ENCODE measurements around the gene PNPLA3. TPM values are rescaled to one million over a fixed set of nuclear protein-coding genes. Genes with fewer than 3 reads are reported as not detected.

PNPLA3 gene
- total RNA-seq, 1 experiment from 2014 or later: 4.9 TPM

- intact Hi-C loops (cut with micrococcal nuclease; ENCODE audit: unreplicated experiment) (no loop called here), in situ Hi-C loops (cut with HindIII; ENCODE audit: low pct_unique_long_range_greater_than_20kb, low sequenced_read_pairs) (no loop called here)
- no peak for TF ChIP-seq CTCF (IDR thresholded peaks at IDR 0.05)
- no peak for TF ChIP-seq REST (IDR thresholded peaks at IDR 0.05; ENCODE audit: insufficient read depth in 1 of 2, low read depth in 2 of 2, low read length in 1 of 2)
- no peak for TF ChIP-seq SIN3A (IDR thresholded peaks at IDR 0.05; ENCODE audit: borderline replicate concordance, insufficient read depth, low read depth, low read length)
- TF ChIP-seq POLR2AphosphoS5 (IDR thresholded peaks at IDR 0.05; ENCODE audit: low read depth, low read length): no peak
- no peak for TF ChIP-seq TCF7L2 (IDR thresholded peaks at IDR 0.05; ENCODE audit: low read depth, low read length)
- Histone ChIP-seq H3K27ac (ENCODE audit: low read length) (no peak overlapping the region), H3K36me3 (ENCODE audit: control insufficient read depth, insufficient read depth, low read length) (no peaks in the 10 kb centered on the region), H3K4me1 (ENCODE audit: control insufficient read depth, insufficient read depth, low read length) (no peaks in the 10 kb centered on the region), H3K9me3 (ENCODE audit: control insufficient read depth, insufficient read depth, low read depth, low read length) (no peaks in the 10 kb centered on the region), H3K4me3 (ENCODE audit: low read depth in 2 of 2, low read length in 2 of 2) (no peak overlapping the region), H3K27me3 (ENCODE audit: control insufficient read depth, insufficient read depth, low read length) (no peaks in the 10 kb centered on the region; the same call in 1 of the 2 replicates)
- ChIA-PET POLR2A (no interaction called here), CTCF (no interaction called here)
- ATAC-seq (no peak), DNase-seq (ENCODE audit: low read depth, low spot score) (no peak)
- BruUV-seq (replicated peaks): no TSS peak
These were observed 31.3 kb upstream of the PNPLA3 start for GRCh38 chr22:43892183-43892894.

- ChIA-PET CTCF (no interaction called here), POLR2A (no interaction called here)
- Histone ChIP-seq H3K36me3 (ENCODE audit: control insufficient read depth, insufficient read depth, low read length) (no peaks in the 10 kb centered on the region), H3K4me1 (ENCODE audit: control insufficient read depth, insufficient read depth, low read length) (no peaks in the 10 kb centered on the region), H3K27ac (ENCODE audit: low read length) (no peak overlapping the region), H3K27me3 (ENCODE audit: control insufficient read depth, insufficient read depth, low read length) (no peaks in the 10 kb centered on the region; the same call in 1 of the 2 replicates), H3K4me3 (ENCODE audit: low read depth in 2 of 2, low read length in 2 of 2) (no peak overlapping the region), H3K9me3 (ENCODE audit: control insufficient read depth, insufficient read depth, low read depth, low read length) (no peaks in the 10 kb centered on the region)
- TF ChIP-seq SIN3A (IDR thresholded peaks at IDR 0.05; ENCODE audit: borderline replicate concordance, insufficient read depth, low read depth, low read length): no peak
- intact Hi-C loops (cut with micrococcal nuclease; ENCODE audit: unreplicated experiment) (no loop called here), in situ Hi-C loops (cut with HindIII; ENCODE audit: low pct_unique_long_range_greater_than_20kb, low sequenced_read_pairs) (no loop called here)
- ATAC-seq: no peak
- no TSS peak for BruUV-seq (replicated peaks)
- no peak for DNase-seq (ENCODE audit: low read depth, low spot score)
These were observed 30.3 kb upstream of the PNPLA3 start for GRCh38 chr22:43893266-43893665.

- H3K27me3 ChIP-seq (ENCODE audit: control insufficient read depth, insufficient read depth, low read length): no peaks in the 10 kb centered on the region; the same call in 1 of the 2 replicates
- DNase-seq (ENCODE audit: low read depth, low spot score) (no peak), ATAC-seq (no peak)
- POLR2A ChIA-PET: no interaction called here
- H3K4me3 ChIP-seq (ENCODE audit: low read depth in 2 of 2, low read length in 2 of 2): no peak overlapping the region
- TF ChIP-seq REST (IDR thresholded peaks at IDR 0.05; ENCODE audit: insufficient read depth in 1 of 2, low read depth in 2 of 2, low read length in 1 of 2): no peak
- TF ChIP-seq POLR2AphosphoS5 (IDR thresholded peaks at IDR 0.05; ENCODE audit: low read depth, low read length): no peak
- TF ChIP-seq SIN3A (IDR thresholded peaks at IDR 0.05; ENCODE audit: borderline replicate concordance, insufficient read depth, low read depth, low read length): no peak
- H3K9me3 ChIP-seq (ENCODE audit: control insufficient read depth, insufficient read depth, low read depth, low read length): no peaks in the 10 kb centered on the region
- CTCF ChIA-PET: no interaction called here
- BruUV-seq (replicated peaks): no TSS peak
- intact Hi-C loops (cut with micrococcal nuclease; ENCODE audit: unreplicated experiment): no loop called here
- H3K36me3 ChIP-seq (ENCODE audit: control insufficient read depth, insufficient read depth, low read length): no peaks in the 10 kb centered on the region
- H3K4me1 ChIP-seq (ENCODE audit: control insufficient read depth, insufficient read depth, low read length): no peaks in the 10 kb centered on the region
- in situ Hi-C loops (cut with HindIII; ENCODE audit: low pct_unique_long_range_greater_than_20kb, low sequenced_read_pairs): no loop called here
- no peak overlapping the region for H3K27ac ChIP-seq (ENCODE audit: low read length)
These were observed 29.5 kb upstream of the PNPLA3 start for GRCh38 chr22:43894122-43894521.

Data from Panc1 (cell line).